SIG-M5 (cell line): Measurements from ENCODE around the gene FICD.

Source experiments
- DNase-seq: peaks from one replicate; lab custom pipeline; 2025; lab: John Stamatoyannopoulos, UW

Gene FICD

GRCh38 chr12:108567406-108568337, 52.6 kb downstream of the FICD start:
- no peak for DNase-seq

- no peak for DNase-seq
Measured at GRCh38 chr12:108568338-108569154, 53.5 kb downstream of the FICD start.
